ENCODE data around the gene STING1.

- TF ChIP-seq CTCF (IDR thresholded peaks at IDR 0.05; ENCODE audit: poor library complexity) (no peak), EZH2phosphoT487 (IDR thresholded peaks at IDR 0.05; ENCODE audit: low read depth, severe bottlenecking, unreplicated experiment) (no peak)
Measured at GRCh38 chr5:139430015-139430414, 52.5 kb downstream of the STING1 start.

Data from hepatocyte (in vitro differentiated cells).